Activated naive CD8-positive, alpha-beta T cell treated with anti-CD3 and anti-CD28 coated beads, Interleukin-2, amount 50 U/mL, for 16 hours (primary cell): Measurements from ENCODE around the gene TRAPPC2.

Experiments used
- DNase-seq: peaks from one replicate; pipeline ENCODE4 v3.0.0-alpha.2; 2020; ENCODE audit warnings: low read depth, low spot score

Gene TRAPPC2

GRCh38 chrX:13734278-13735172, at the start of gene TRAPPC2, which contains the start of gene OFD1:
TRAPPC2 (minus strand) TSS chrX:13734620; CDS start chrX:13719963, 14,657 bp downstream.
OFD1 (plus strand) TSS chrX:13734748; CDS start chrX:13735072, 324 bp downstream.
- DNase-seq: peak; percentile 63

GRCh38 chrX:13780868-13781427, 46.5 kb upstream of the TRAPPC2 start:
- no peak for DNase-seq

- DNase-seq: no peak
Observed at GRCh38 chrX:13778916-13779315, 44.5 kb upstream of the TRAPPC2 start.

- no peak for DNase-seq
Observed at GRCh38 chrX:13776387-13776786, 42.0 kb upstream of the TRAPPC2 start.

GRCh38 chrX:13775837-13776236, 41.4 kb upstream of the TRAPPC2 start:
- DNase-seq: no peak

- no peak for DNase-seq
Observed at GRCh38 chrX:13774696-13775095, 40.3 kb upstream of the TRAPPC2 start.

- no peak for DNase-seq
Observed at GRCh38 chrX:13770013-13770535, 35.7 kb upstream of the TRAPPC2 start.

GRCh38 chrX:13768939-13769338, 34.5 kb upstream of the TRAPPC2 start:
- no peak for DNase-seq

GRCh38 chrX:13764765-13765164, 30.3 kb upstream of the TRAPPC2 start:
- DNase-seq: no peak

- DNase-seq: no peak
Observed at GRCh38 chrX:13764281-13764680, 29.9 kb upstream of the TRAPPC2 start.

- DNase-seq: no peak
Observed at GRCh38 chrX:13763489-13763888, 29.1 kb upstream of the TRAPPC2 start.

- no peak for DNase-seq
Observed at GRCh38 chrX:13761606-13762414, 27.4 kb upstream of the TRAPPC2 start.

- DNase-seq: no peak
Observed at GRCh38 chrX:13760426-13760825, 26.0 kb upstream of the TRAPPC2 start.

GRCh38 chrX:13759152-13759718, 24.8 kb upstream of the TRAPPC2 start:
- no peak for DNase-seq

GRCh38 chrX:13756381-13756780, 22.0 kb upstream of the TRAPPC2 start:
- no peak for DNase-seq

- no peak for DNase-seq
Observed at GRCh38 chrX:13755254-13755653, 20.8 kb upstream of the TRAPPC2 start.

GRCh38 chrX:13754765-13755164, 20.3 kb upstream of the TRAPPC2 start:
- no peak for DNase-seq

GRCh38 chrX:13752646-13753045, 18.2 kb upstream of the TRAPPC2 start:
- no peak for DNase-seq

GRCh38 chrX:13752141-13752540, 17.7 kb upstream of the TRAPPC2 start:
- no peak for DNase-seq

- no peak for DNase-seq
Observed at GRCh38 chrX:13750812-13751211, 16.4 kb upstream of the TRAPPC2 start.

- DNase-seq: no peak
Observed at GRCh38 chrX:13750204-13750603, 15.8 kb upstream of the TRAPPC2 start.

- DNase-seq: no peak
Observed at GRCh38 chrX:13748486-13748885, 14.1 kb upstream of the TRAPPC2 start.
